ENCODE results near the gene MAGEA2.
"Not testable (repeated sequence)": the region's sequence is repeated elsewhere in the genome, so short reads cannot be mapped to it uniquely, and the experiment has no call there.

Gene MAGEA2

GRCh38 chrX:152753686-152754650, at the start of gene MAGEA2:
Gene MAGEA2 (minus strand): TSS chrX:152753842. CDS start chrX:152751363, 2,479 bp downstream.
- in situ Hi-C loops (cut with MboI; ENCODE audit: low sequenced_read_pairs) = not testable (repeated sequence)

GRCh38 chrX:152798945-152799344, 45.3 kb upstream of the MAGEA2 start:
- in situ Hi-C loops (cut with MboI; ENCODE audit: low sequenced_read_pairs) = no loop called here

GRCh38 chrX:152787062-152787461, 33.4 kb upstream of the MAGEA2 start:
- in situ Hi-C loops (cut with MboI; ENCODE audit: low sequenced_read_pairs) = not testable (repeated sequence)

- in situ Hi-C loops (cut with MboI; ENCODE audit: low sequenced_read_pairs) = not testable (repeated sequence)
These were observed 16.1 kb upstream of the MAGEA2 start, which contains the start of gene MAGEA6 for GRCh38 chrX:152769549-152770289. Gene MAGEA6 (minus strand): TSS chrX:152769689. CDS start chrX:152767650, 2,039 bp downstream.

- in situ Hi-C loops (cut with MboI; ENCODE audit: low sequenced_read_pairs) = not testable (repeated sequence)
These were observed 12.9 kb upstream of the MAGEA2 start for GRCh38 chrX:152766562-152766961.

- in situ Hi-C loops (cut with MboI; ENCODE audit: low sequenced_read_pairs) = not testable (repeated sequence)
These were observed 7.9 kb upstream of the MAGEA2 start for GRCh38 chrX:152761582-152761981.

- in situ Hi-C loops (cut with MboI; ENCODE audit: low sequenced_read_pairs) = not testable (repeated sequence)
These were observed 5.9 kb upstream of the MAGEA2 start for GRCh38 chrX:152759544-152759943.

- in situ Hi-C loops (cut with MboI; ENCODE audit: low sequenced_read_pairs) = not testable (repeated sequence)
These were observed 5.3 kb upstream of the MAGEA2 start, which contains the start of gene CSAG3 for GRCh38 chrX:152758918-152759317. Gene CSAG3 (plus strand): TSS chrX:152759218.

- in situ Hi-C loops (cut with MboI; ENCODE audit: low sequenced_read_pairs) = not testable (repeated sequence)
These were observed 1.2 kb upstream of the MAGEA2 start for GRCh38 chrX:152754871-152755270.

- in situ Hi-C loops (cut with MboI; ENCODE audit: low sequenced_read_pairs) = no loop called here
These were observed 15.1 kb downstream of the MAGEA2 start for GRCh38 chrX:152738560-152738959.

- in situ Hi-C loops (cut with MboI; ENCODE audit: low sequenced_read_pairs) = not testable (repeated sequence)
These were observed 17.1 kb downstream of the MAGEA2 start for GRCh38 chrX:152736528-152736927.

GRCh38 chrX:152735860-152736511, 17.7 kb downstream of the MAGEA2 start:
- in situ Hi-C loops (cut with MboI; ENCODE audit: low sequenced_read_pairs) = no loop called here

GRCh38 chrX:152735101-152735500, 18.5 kb downstream of the MAGEA2 start:
- in situ Hi-C loops (cut with MboI; ENCODE audit: low sequenced_read_pairs) = no loop called here

GRCh38 chrX:152734143-152734858, 19.3 kb downstream of the MAGEA2 start:
- in situ Hi-C loops (cut with MboI; ENCODE audit: low sequenced_read_pairs) = not testable (repeated sequence)

- in situ Hi-C loops (cut with MboI; ENCODE audit: low sequenced_read_pairs) = no loop called here
These were observed 20.2 kb downstream of the MAGEA2 start, which contains the start of the genes CSAG1 and MAGEA12 for GRCh38 chrX:152733261-152733975. Gene CSAG1 (minus strand): TSS chrX:152733721. CDS start chrX:152732460, 1,261 bp downstream. Gene MAGEA12 (plus strand): TSS chrX:152733757. CDS start chrX:152736162, 2,405 bp downstream.

GRCh38 chrX:152725409-152725808, 28.2 kb downstream of the MAGEA2 start:
- in situ Hi-C loops (cut with MboI; ENCODE audit: low sequenced_read_pairs) = no loop called here

GRCh38 chrX:152713815-152714787, 39.5 kb downstream of the MAGEA2 start, which contains the start of gene MAGEA2B:
Gene MAGEA2B (plus strand): TSS chrX:152714628. CDS start chrX:152717107, 2,479 bp downstream.
- in situ Hi-C loops (cut with MboI; ENCODE audit: low sequenced_read_pairs) = not testable (repeated sequence)

GRCh38 chrX:152713195-152713594, 40.4 kb downstream of the MAGEA2 start:
- in situ Hi-C loops (cut with MboI; ENCODE audit: low sequenced_read_pairs) = not testable (repeated sequence)

Measured in HL-60/S4 (cell line).